ENCODE measurements around the gene LRRC31. TPM values are rescaled to one million over a fixed set of nuclear protein-coding genes. Genes with fewer than 3 reads are reported as not detected.

Gene LRRC31
- total RNA-seq, 1 donor from 2014 or later = not detected

- H3K36me3 ChIP-seq = no peaks in the 10 kb centered on the region
- no peak overlapping the region for H3K27ac ChIP-seq
- no peak overlapping the region for H2AFZ ChIP-seq (replicated peaks)
- no peak overlapping the region for H3K9ac ChIP-seq
- H3K27me3 ChIP-seq = no peaks in the 10 kb centered on the region
- no peaks in the 10 kb centered on the region for H4K20me1 ChIP-seq (ENCODE audit: low read depth)
- no peak for TF ChIP-seq CTCF (IDR thresholded peaks at IDR 0.05)
- no peak for TF ChIP-seq EZH2 (IDR thresholded peaks at IDR 0.05)
- no peak for TF ChIP-seq EZH2phosphoT487 (IDR thresholded peaks at IDR 0.05)
- H3K27ac Mint-ChIP-seq = no peak overlapping the region
- DNase-seq (ENCODE audit: low spot score) = no peak
- H3K36me3 Mint-ChIP-seq = no peaks in the 10 kb centered on the region
- no peak overlapping the region for H3K4me2 ChIP-seq
- no peaks in the 10 kb centered on the region for H3K9me3 ChIP-seq (ENCODE audit: low read depth)
- no peaks in the 10 kb centered on the region for H3F3A ChIP-seq (ENCODE audit: low read depth)
- H3K79me2 ChIP-seq (ENCODE audit: low read depth) = no peaks in the 10 kb centered on the region
- H3K4me1 ChIP-seq = no peaks in the 10 kb centered on the region
- no peak overlapping the region for H3K4me3 Mint-ChIP-seq
- peaks cover 4% of the 10 kb centered on the region for H3K27me3 Mint-ChIP-seq (ENCODE audit: insufficient read depth, low read depth)
- H3K4me1 Mint-ChIP-seq = peaks cover 2% of the 10 kb centered on the region
- no peaks in the 10 kb centered on the region for H3K9me3 Mint-ChIP-seq
- no peak overlapping the region for H3K4me3 ChIP-seq
Observed at GRCh38 chr3:169867584-169868210, 2.0 kb downstream of the LRRC31 start.

DNA sequence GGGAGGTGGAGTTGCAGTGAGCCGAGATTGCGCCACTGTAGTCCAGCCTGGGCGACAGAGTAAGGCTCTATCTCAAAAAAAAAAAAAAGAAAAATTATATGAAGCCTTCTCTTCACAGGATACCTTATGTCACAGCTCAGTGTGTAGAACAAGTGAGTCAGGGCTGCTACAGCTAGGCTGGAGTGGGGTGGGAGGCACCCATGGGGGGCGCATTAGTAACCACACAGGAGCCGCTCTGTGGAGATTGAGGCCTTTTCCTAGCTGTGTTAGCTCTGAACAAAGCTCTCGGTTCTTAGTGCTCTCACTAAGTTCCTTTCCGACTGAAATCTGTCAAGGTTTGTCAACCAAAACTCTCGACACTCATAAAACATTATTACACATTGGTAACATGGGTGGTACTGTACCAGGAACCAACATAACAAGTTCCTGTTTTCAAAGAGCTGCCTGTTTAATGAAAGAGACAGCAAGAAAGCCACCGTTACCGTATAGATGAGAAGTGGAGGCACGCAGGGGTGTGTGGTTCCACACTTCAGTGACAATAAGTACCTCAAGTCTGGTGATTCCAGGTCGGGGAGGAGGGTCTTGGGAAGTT is 4.5 kb downstream of the LRRC31 start:
- Histone ChIP-seq H3K27me3 (no peaks in the 10 kb centered on the region), H3K36me3 (no peaks in the 10 kb centered on the region)
- H3K27me3 Mint-ChIP-seq (ENCODE audit: insufficient read depth, low read depth) = peaks cover 4% of the 10 kb centered on the region

DNA sequence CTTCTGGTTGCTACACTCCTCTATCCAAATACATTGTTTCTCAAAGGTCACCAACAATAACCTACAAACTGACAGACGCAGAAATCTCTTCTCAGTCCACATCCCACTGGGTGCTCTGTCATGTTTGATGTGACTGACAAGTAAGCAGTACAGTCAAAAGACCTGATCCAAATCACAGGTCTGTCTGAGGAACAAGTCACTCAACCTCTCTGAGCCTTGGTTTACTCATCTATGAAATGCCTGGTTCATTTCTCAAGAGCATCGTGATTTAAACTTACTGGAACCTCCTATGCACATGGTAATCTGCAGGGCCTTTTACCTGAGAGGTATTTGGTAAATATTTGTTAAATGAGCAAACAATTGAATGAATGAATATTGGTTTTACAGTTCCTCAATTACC is 5.5 kb downstream of the LRRC31 start:
- H3K4me1 Mint-ChIP-seq = no peaks in the 10 kb centered on the region
- H3K4me3 Mint-ChIP-seq = no peak overlapping the region
- no peaks in the 10 kb centered on the region for H3K27me3 ChIP-seq
- H4K20me1 ChIP-seq (ENCODE audit: low read depth) = no peaks in the 10 kb centered on the region
- no peak overlapping the region for H3K4me2 ChIP-seq
- no peak for DNase-seq (ENCODE audit: low spot score)
- peaks cover 5% of the 10 kb centered on the region for H3K27me3 Mint-ChIP-seq (ENCODE audit: insufficient read depth, low read depth)
- H3K9me3 Mint-ChIP-seq = no peaks in the 10 kb centered on the region
- H3K4me3 ChIP-seq = no peak overlapping the region
- H3K79me2 ChIP-seq (ENCODE audit: low read depth) = no peaks in the 10 kb centered on the region
- H3K9me3 ChIP-seq (ENCODE audit: low read depth) = no peaks in the 10 kb centered on the region
- H3F3A ChIP-seq (ENCODE audit: low read depth) = no peaks in the 10 kb centered on the region
- no peak overlapping the region for H3K27ac ChIP-seq
- no peak for TF ChIP-seq EZH2 (IDR thresholded peaks at IDR 0.05)
- TF ChIP-seq CTCF (IDR thresholded peaks at IDR 0.05) = no peak
- no peak for TF ChIP-seq EZH2phosphoT487 (IDR thresholded peaks at IDR 0.05)
- H3K36me3 ChIP-seq = no peaks in the 10 kb centered on the region
- H3K36me3 Mint-ChIP-seq = no peaks in the 10 kb centered on the region
- H3K4me1 ChIP-seq = peaks cover 5% of the 10 kb centered on the region
- H3K9ac ChIP-seq = no peak overlapping the region
- no peak overlapping the region for H3K27ac Mint-ChIP-seq
- peak overlapping the region; percentile 9 for H2AFZ ChIP-seq (replicated peaks)

More for the DNA sequence above, 4.5 kb downstream of the LRRC31 start:
- Histone ChIP-seq H3K27ac (no peak overlapping the region), H3K9me3 (ENCODE audit: low read depth) (no peaks in the 10 kb centered on the region), H3K4me3 (no peak overlapping the region), H3F3A (ENCODE audit: low read depth) (no peaks in the 10 kb centered on the region), H3K4me1 (peaks cover 5% of the 10 kb centered on the region), H3K79me2 (ENCODE audit: low read depth) (no peaks in the 10 kb centered on the region), H2AFZ (replicated peaks) (no peak overlapping the region), H4K20me1 (ENCODE audit: low read depth) (no peaks in the 10 kb centered on the region), H3K4me2 (no peak overlapping the region), H3K9ac (no peak overlapping the region)
- H3K36me3 Mint-ChIP-seq = no peaks in the 10 kb centered on the region
- no peak for TF ChIP-seq EZH2 (IDR thresholded peaks at IDR 0.05)
- TF ChIP-seq CTCF (IDR thresholded peaks at IDR 0.05) = no peak
- TF ChIP-seq EZH2phosphoT487 (IDR thresholded peaks at IDR 0.05) = no peak
- no peak overlapping the region for H3K27ac Mint-ChIP-seq
- H3K4me3 Mint-ChIP-seq = no peak overlapping the region
- no peak for DNase-seq (ENCODE audit: low spot score)
- H3K4me1 Mint-ChIP-seq = peaks cover 2% of the 10 kb centered on the region
- no peaks in the 10 kb centered on the region for H3K9me3 Mint-ChIP-seq

All from neural progenitor cell (in vitro differentiated cells).